Measurements from ENCODE around the gene SLC2A5.

Gene SLC2A5

DNA sequence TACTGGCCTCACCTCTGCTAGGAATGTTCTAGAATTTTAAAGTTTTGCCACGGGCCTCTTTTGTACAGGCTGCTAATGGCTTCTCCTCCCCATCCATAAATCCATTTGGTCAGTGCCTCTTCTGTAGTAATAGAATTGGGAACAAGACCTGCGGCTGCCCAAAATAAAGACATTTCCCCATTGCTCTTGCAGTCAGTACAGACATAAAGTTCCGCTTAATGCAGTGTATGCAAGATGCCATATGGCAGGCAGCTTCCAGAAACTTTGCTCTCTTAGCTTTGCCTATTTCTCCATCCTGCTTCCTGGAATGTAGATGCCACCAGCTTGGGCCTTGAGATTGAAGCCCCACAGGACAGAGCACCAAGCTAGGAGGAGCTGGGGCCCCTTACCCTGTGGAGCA, 3.7 kb upstream of the SLC2A5 start:
- Histone ChIP-seq H3K4me3 (ENCODE audit: insufficient read depth, low read length, poor library complexity, severe bottlenecking) (no peak overlapping the region), H3K36me3 (ENCODE audit: low read length) (no peaks in the 10 kb centered on the region), H3K79me2 (ENCODE audit: insufficient read depth, low read length) (no peaks in the 10 kb centered on the region), H3F3A (ENCODE audit: insufficient read depth) (peaks cover 11% of the 10 kb centered on the region), H4K20me1 (ENCODE audit: low read depth, low read length) (no peaks in the 10 kb centered on the region), H3K9ac (ENCODE audit: low read length) (no peak overlapping the region), H3K9me2 (replicated peaks; ENCODE audit: insufficient read depth, low read length) (no peaks in the 10 kb centered on the region), H3K27me3 (ENCODE audit: low read length) (no peaks in the 10 kb centered on the region), H3K4me2 (ENCODE audit: low read depth, low read length, poor library complexity, severe bottlenecking) (no peak overlapping the region), H2AFZ (ENCODE audit: low read depth, low read length, severe bottlenecking) (no peak overlapping the region), H3K27ac (ENCODE audit: low read depth, low read length) (no peak overlapping the region), H3K9me3 (ENCODE audit: insufficient read depth, low read length) (no peaks in the 10 kb centered on the region)
- no peak for TF ChIP-seq EZH2phosphoT487 (conservative IDR thresholded peaks at IDR 0.05; ENCODE audit: low read length)
- TF ChIP-seq, protein P1, sequence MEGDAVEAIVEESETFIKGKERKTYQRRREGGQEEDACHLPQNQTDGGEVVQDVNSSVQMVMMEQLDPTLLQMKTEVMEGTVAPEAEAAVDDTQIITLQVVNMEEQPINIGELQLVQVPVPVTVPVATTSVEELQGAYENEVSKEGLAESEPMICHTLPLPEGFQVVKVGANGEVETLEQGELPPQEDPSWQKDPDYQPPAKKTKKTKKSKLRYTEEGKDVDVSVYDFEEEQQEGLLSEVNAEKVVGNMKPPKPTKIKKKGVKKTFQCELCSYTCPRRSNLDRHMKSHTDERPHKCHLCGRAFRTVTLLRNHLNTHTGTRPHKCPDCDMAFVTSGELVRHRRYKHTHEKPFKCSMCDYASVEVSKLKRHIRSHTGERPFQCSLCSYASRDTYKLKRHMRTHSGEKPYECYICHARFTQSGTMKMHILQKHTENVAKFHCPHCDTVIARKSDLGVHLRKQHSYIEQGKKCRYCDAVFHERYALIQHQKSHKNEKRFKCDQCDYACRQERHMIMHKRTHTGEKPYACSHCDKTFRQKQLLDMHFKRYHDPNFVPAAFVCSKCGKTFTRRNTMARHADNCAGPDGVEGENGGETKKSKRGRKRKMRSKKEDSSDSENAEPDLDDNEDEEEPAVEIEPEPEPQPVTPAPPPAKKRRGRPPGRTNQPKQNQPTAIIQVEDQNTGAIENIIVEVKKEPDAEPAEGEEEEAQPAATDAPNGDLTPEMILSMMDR (IDR thresholded peaks at IDR 0.05; ENCODE audit: insufficient read depth, low read length, poor library complexity, severe bottlenecking): no peak

DNA sequence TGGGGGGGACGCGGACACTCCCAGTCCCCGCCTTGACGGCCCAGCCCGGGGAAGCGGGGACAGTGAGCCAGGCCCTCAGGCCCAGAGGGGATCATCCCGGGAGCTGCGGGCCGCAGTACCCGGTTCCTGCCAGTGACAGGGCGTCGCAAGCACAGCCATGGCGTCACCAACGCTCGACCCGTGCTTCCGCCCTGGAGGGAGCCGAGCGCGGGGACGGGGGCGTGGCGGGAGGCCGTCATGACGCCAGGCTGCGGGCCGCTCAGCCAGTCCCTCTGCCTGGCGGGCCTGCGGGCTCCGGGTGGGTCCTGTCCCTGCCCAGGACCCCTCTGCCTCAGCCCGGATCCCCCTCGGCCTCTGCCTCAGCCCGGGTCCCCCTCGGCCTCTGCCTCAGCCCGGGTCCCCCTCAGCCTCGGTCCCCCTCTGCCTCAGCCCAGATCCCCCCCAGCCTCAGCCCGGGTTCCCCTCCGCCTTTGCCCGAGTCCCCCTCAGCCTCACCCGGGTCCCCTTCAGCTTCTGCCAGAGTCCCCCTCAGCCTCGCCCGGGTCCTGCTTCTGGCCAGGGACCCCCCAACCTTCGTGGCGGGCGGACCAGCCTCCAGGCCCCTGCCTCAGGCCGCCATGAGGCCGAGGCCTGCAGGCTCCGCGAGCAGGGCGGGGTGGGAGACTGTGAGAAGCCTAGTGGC, 2.3 kb upstream of the SLC2A5 start:
- TF ChIP-seq, protein P1 (IDR thresholded peaks at IDR 0.05; ENCODE audit: insufficient read depth, low read length, poor library complexity, severe bottlenecking): no peak
- TF ChIP-seq EZH2phosphoT487 (conservative IDR thresholded peaks at IDR 0.05; ENCODE audit: low read length): no peak
- Histone ChIP-seq H3K9me3 (ENCODE audit: insufficient read depth, low read length) (no peaks in the 10 kb centered on the region), H3K9me2 (replicated peaks; ENCODE audit: insufficient read depth, low read length) (no peaks in the 10 kb centered on the region), H4K20me1 (ENCODE audit: low read depth, low read length) (no peaks in the 10 kb centered on the region), H3K27ac (ENCODE audit: low read depth, low read length) (no peak overlapping the region), H3K4me2 (ENCODE audit: low read depth, low read length, poor library complexity, severe bottlenecking) (no peak overlapping the region), H3K4me3 (ENCODE audit: insufficient read depth, low read length, poor library complexity, severe bottlenecking) (no peak overlapping the region), H3K9ac (ENCODE audit: low read length) (no peak overlapping the region), H3K27me3 (ENCODE audit: low read length) (no peaks in the 10 kb centered on the region), H3F3A (ENCODE audit: insufficient read depth) (peaks cover 11% of the 10 kb centered on the region), H3K36me3 (ENCODE audit: low read length) (no peaks in the 10 kb centered on the region), H2AFZ (ENCODE audit: low read depth, low read length, severe bottlenecking) (no peak overlapping the region), H3K79me2 (ENCODE audit: insufficient read depth, low read length) (peaks cover 7% of the 10 kb centered on the region; the same call in 1 of the 2 replicates)

DNA sequence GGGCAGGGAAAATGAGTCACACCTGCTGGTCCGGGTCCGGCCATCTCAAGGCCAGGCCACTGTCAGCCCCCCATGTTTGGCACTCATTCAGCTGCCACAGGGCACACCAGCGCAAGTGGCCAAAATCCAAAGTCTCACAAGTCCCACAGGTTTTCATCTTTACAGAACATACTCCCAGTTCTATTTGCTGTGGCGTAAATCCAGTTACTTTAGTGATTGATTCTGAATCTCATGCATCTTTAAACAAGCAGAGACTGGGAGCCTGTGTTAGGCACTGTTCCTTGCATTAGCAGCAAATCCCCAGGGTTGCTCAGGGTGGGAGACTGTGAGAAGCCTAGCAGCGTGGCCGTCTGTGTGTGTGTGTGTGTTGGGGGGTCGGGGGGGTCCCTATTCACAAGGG, 1.1 kb upstream of the SLC2A5 start:
- Histone ChIP-seq H3K9me2 (replicated peaks; ENCODE audit: insufficient read depth, low read length) (no peaks in the 10 kb centered on the region), H3K27me3 (ENCODE audit: low read length) (no peaks in the 10 kb centered on the region), H3K4me2 (ENCODE audit: low read depth, low read length, poor library complexity, severe bottlenecking) (no peak overlapping the region), H3K36me3 (ENCODE audit: low read length) (no peaks in the 10 kb centered on the region), H4K20me1 (ENCODE audit: low read depth, low read length) (no peaks in the 10 kb centered on the region), H3K79me2 (ENCODE audit: insufficient read depth, low read length) (peaks cover 12% of the 10 kb centered on the region; the same call in 1 of the 2 replicates), H3K4me3 (ENCODE audit: insufficient read depth, low read length, poor library complexity, severe bottlenecking) (no peak overlapping the region), H3K9ac (ENCODE audit: low read length) (no peak overlapping the region), H3F3A (ENCODE audit: insufficient read depth) (peaks cover 5% of the 10 kb centered on the region; the same call in 1 of the 2 replicates), H3K9me3 (ENCODE audit: insufficient read depth, low read length) (no peaks in the 10 kb centered on the region), H3K27ac (ENCODE audit: low read depth, low read length) (no peak overlapping the region), H2AFZ (ENCODE audit: low read depth, low read length, severe bottlenecking) (no peak overlapping the region)
- TF ChIP-seq, protein P1 (IDR thresholded peaks at IDR 0.05; ENCODE audit: insufficient read depth, low read length, poor library complexity, severe bottlenecking): no peak
- no peak for TF ChIP-seq EZH2phosphoT487 (conservative IDR thresholded peaks at IDR 0.05; ENCODE audit: low read length)
